K562 (cell line): Measurements from ENCODE around the gene APEX2. TPM values are rescaled to one million over a fixed set of nuclear protein-coding genes. Genes with fewer than 3 reads are reported as not detected.

Source experiments
- ATAC-seq: fragments of 200-7000 bp; cut with Tn5 transposase; 3 replicates; pipeline ENCODE4 v1.9.1; 2020; ENCODE audit warnings: moderate library complexity
- BruUV-seq: library from RNA; stranded (reverse); fragments of 400-500 nt; replicated peaks from 2 replicates; lab custom pipeline; 2021; lab: Mats Ljungman, UMichigan
- CTCF ChIA-PET: fragments of 300-600 bp; formaldehyde crosslinking; extraction: SDS; loops from one replicate; lab custom pipeline; 2021; ENCODE audit warnings: low intra/inter-chr PET ratio; lab: Yijun Ruan, JAX
- POLR2A ChIA-PET: fragments of 300-600, 350-650 bp; sonication (Branson Sonifier 250); formaldehyde crosslinking; extraction: SDS; loops from one replicate; lab custom pipeline; 2021; ENCODE audit warnings: antibody characterized with exemption, inconsistent platforms; lab: Yijun Ruan, JAX
- DNase-seq, 4 experiments: peaks; one replicate each; pipeline versions ENCODE4 v3.0.0 to v3.0.0-alpha.2; 2011 to 2018; ENCODE audit warnings: low spot score in 3 of 4, mixed read lengths in 3 of 4; ENCODE audit errors: extremely low read depth in 1 of 4
- FAIRE-seq: peaks from 2 replicates; lab custom pipeline; 2011; peaks lifted over from hg19 to GRCh38; lab: Jason Lieb, UNC
- H2AFZ ChIP-seq: 2 replicates; pipeline ENCODE4 v1.6.0; 2011; ENCODE audit warnings: low read depth, low read length, control low read depth, inconsistent platforms
- H3K27ac ChIP-seq: fragments of 200-600 bp; 3 replicates; pipeline ENCODE4 v1.8.0; 2011; ENCODE audit warnings: low read depth, mild to moderate bottlenecking, control low read depth, inconsistent platforms, low read length, moderate library complexity, mixed read lengths; ENCODE audit errors: extremely low read depth
- H3K27me3 ChIP-seq, 2 experiments: fragments of 300-600 bp in 1 of 2; 2 replicates in 1 of 2; 3 replicates in 1 of 2; pipeline versions ENCODE4 v1.6.0 to v1.8.0; 2011; ENCODE audit warnings: inconsistent platforms in 2 of 2, low read length in 2 of 2, mild to moderate bottlenecking in 1 of 2, mixed read lengths in 1 of 2, moderate library complexity in 1 of 2; ENCODE audit not compliant: control insufficient read depth in 2 of 2, insufficient read depth in 2 of 2
- H3K36me3 ChIP-seq: fragments of 300-600 bp; 3 replicates; pipeline ENCODE4 v1.8.0; 2011; ENCODE audit warnings: mild to moderate bottlenecking, low read length, inconsistent platforms; ENCODE audit not compliant: control insufficient read depth, insufficient read depth
- H3K4me1 ChIP-seq, 2 experiments: fragments of 200-600 bp in 1 of 2; replicated peaks in 1 of 2; 2 replicates in 1 of 2; 3 replicates in 1 of 2; pipeline versions ENCODE4 v1.5.1 to v1.8.0; 2011; ENCODE audit warnings: inconsistent platforms in 2 of 2, low read length in 2 of 2, mild to moderate bottlenecking in 1 of 2, mixed read lengths in 1 of 2, moderate library complexity in 1 of 2; ENCODE audit not compliant: control insufficient read depth in 2 of 2, insufficient read depth in 2 of 2
- H3K4me2 ChIP-seq: 2 replicates; pipeline ENCODE4 v1.6.1; 2011; ENCODE audit warnings: low read length, control low read depth, inconsistent platforms, mixed read lengths; ENCODE audit not compliant: insufficient read depth
- H3K4me3 ChIP-seq: fragments of 200-600 bp; sonication (generic), shearing (Covaris generic); 2 replicates; pipeline ENCODE4 v1.5.1; 2016; ENCODE audit warnings: control low read depth, inconsistent platforms
- H3K79me2 ChIP-seq: fragments of 200-600 bp; 3 replicates; pipeline ENCODE4 v1.8.0; 2011; ENCODE audit warnings: low read length, inconsistent platforms; ENCODE audit not compliant: control insufficient read depth, insufficient read depth
- H3K9ac ChIP-seq, 2 experiments: 2 replicates each; pipeline versions ENCODE4 v1.6.0 to v1.6.1; 2011; ENCODE audit warnings: low read depth in 2 of 2, low read length in 2 of 2, control low read depth in 1 of 2, inconsistent platforms in 1 of 2, mild to moderate bottlenecking in 1 of 2, mixed read lengths in 1 of 2; ENCODE audit not compliant: insufficient read depth in 1 of 2
- H3K9me1 ChIP-seq: one replicate; pipeline ENCODE4 v1.6.0; 2011; ENCODE audit warnings: inconsistent platforms, mild to moderate bottlenecking, low read length, moderate library complexity; ENCODE audit not compliant: control insufficient read depth, insufficient read depth
- H3K9me3 ChIP-seq: replicated peaks from 2 replicates; pipeline ENCODE4 v1.5.1; 2011; ENCODE audit warnings: low read depth, low read length, inconsistent platforms; ENCODE audit not compliant: control insufficient read depth, insufficient read depth
- H4K20me1 ChIP-seq: replicated peaks from 2 replicates; pipeline ENCODE4 v1.6.1; 2011; ENCODE audit warnings: low read length, inconsistent platforms, mixed read lengths; ENCODE audit not compliant: control insufficient read depth, insufficient read depth
- COPS2 ChIP-seq: fragments of 450-650 bp; conservative IDR thresholded peaks from 2 replicates; pipeline ENCODE4 v1.6.1; 2016; ENCODE audit warnings: mild to moderate bottlenecking, moderate library complexity
- FOXA1 ChIP-seq: fragments of 450-650 bp; IDR thresholded peaks from 2 replicates; pipeline ENCODE4 v1.6.1; 2016; ENCODE audit warnings: mild to moderate bottlenecking, borderline replicate concordance
- GABPB2 ChIP-seq: fragments of 250-450 bp; sonication (Bioruptor Pico); conservative IDR thresholded peaks from 2 replicates; pipeline ENCODE4 v1.5.1; 2021; ENCODE audit warnings: mild to moderate bottlenecking
- RB1 ChIP-seq: fragments of 450-650 bp; IDR thresholded peaks from 2 replicates; pipeline ENCODE4 v1.6.1; 2017; ENCODE audit warnings: low read depth, mild to moderate bottlenecking
- RNF2 ChIP-seq: sonication (generic); IDR thresholded peaks from 2 replicates; pipeline ENCODE4 v1.6.1; 2016
- ZNF354B ChIP-seq: fragments of 250-450 bp; sonication (Bioruptor Pico); IDR thresholded peaks from 2 replicates; pipeline ENCODE4 v1.4.0; 2020
- WGBS: fragments of 100-300 bp; shearing (Covaris generic); methylation state at CpG from one replicate; pipeline ENCODE4 v1.1.6; 2016; ENCODE audit warnings: low coverage, mixed read lengths; ENCODE audit not compliant: insufficient coverage; ENCODE audit errors: missing lambda C conversion rate; 5-methylcytosine and 5-hydroxymethylcytosine counted together
- in situ Hi-C: fragments of 300-500 bp; cut with MboI; formaldehyde crosslinking; loops from 4 replicates; pipeline ENCODE4 v1.15.0; 2018; ENCODE audit warnings: inconsistent platforms, mixed read lengths
- intact Hi-C: fragments of 100-400 bp; cut with micrococcal nuclease; formaldehyde crosslinking; loops from 2 replicates; pipeline ENCODE4 v1.14.2; 2022
- polyA plus RNA-seq, 8 experiments: library from polyadenylated mRNA; depleted of rRNA in 4 of 8; stranded (reverse) in 5 of 8; unstranded in 3 of 8; fragments of >200 nt; fragmentation: Nextera tagmentation in 2 of 8; fragmentation: Illumina TruSeq in 1 of 8; extraction: Ambion mirVana in 2 of 8; extraction: Trizol in 1 of 8; gene quantifications; 2 replicates each; pipeline versions ENCODE4 v1.2.1 to v1.2.3, GENCODE V29; 2011 to 2014; ENCODE audit warnings: inconsistent platforms in 1 of 8, missing spikeins in 1 of 8
- total RNA-seq, 7 experiments: library from RNA; depleted of rRNA in 6 of 7; stranded (reverse); fragments of >200 nt in 6 of 7; fragmentation: Illumina TruSeq in 2 of 7; extraction: Trizol in 2 of 7; gene quantifications; 2 replicates each; pipeline versions ENCODE4 v1.2.1 to v1.2.3, GENCODE V29; 2011 to 2021; ENCODE audit warnings: low replicate concordance in 1 of 7
- TF ChIP-seq, protein P1 (sequence below): fragments of 250-450 bp; sonication (Bioruptor Pico); IDR thresholded peaks from 2 replicates; pipeline ENCODE4 v1.8.0; 2021; ENCODE audit warnings: borderline replicate concordance, mild to moderate bottlenecking, moderate library complexity; ENCODE audit not compliant: poor library complexity, severe bottlenecking

The APEX2 gene
- total and polyA plus RNA-seq, 9 of the 15 experiments (the other 6 are each of a cell fraction or from before 2014, with no cell fraction given), result 9.4 to 34.2 (median 25.9) TPM

DNA sequence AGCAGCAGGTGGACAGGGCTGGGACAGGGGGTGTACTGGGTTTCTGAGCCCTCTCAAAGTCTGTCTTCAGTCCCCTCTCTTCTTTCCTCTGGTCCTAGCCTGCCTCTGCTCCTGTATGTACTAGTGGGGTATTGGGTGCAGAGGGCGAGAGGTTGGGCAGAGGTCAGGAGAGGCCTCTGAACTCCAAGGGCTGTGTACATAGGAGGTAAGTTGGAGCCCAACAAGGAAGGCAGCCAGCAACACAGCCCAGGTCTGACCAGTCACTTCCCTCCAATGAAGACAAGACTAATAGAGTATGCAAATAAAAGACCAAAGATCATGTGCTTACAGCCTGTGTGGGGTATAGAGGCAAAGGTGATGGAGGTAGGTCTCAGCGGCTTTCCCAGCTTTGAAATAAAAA is 6.1 kb upstream of the APEX2 start, which contains the start of gene PFKFB1:
PFKFB1 (minus strand) TSS at position 90 of the 400 bp plus-strand sequence. CDS start 181 bp downstream, outside the sequence.
- FAIRE-seq (no peak), ATAC-seq (no peak)
- WGBS, result 43% methylated on average over 1 of the region's 2 CpGs
- in situ Hi-C loops, result no loop called here
- intact Hi-C loops, result no loop called here
- Histone ChIP-seq H2AFZ (no peak within 1 kb of the TSS), H3K9me3 (no peaks in the 10 kb centered on the region), H3K9ac (no peak within 1 kb of the TSS), H3K4me3 (no peak within 1 kb of the TSS)
- no TSS peak for BruUV-seq
- CTCF ChIA-PET, result no interaction called here
- TF ChIP-seq GABPB2 (no peak), FOXA1 (no peak), RB1 (no peak), ZNF354B (CRISPR knock-in tag) (no peak), RNF2 (no peak), COPS2 (no peak)
- TF ChIP-seq, protein P1, sequence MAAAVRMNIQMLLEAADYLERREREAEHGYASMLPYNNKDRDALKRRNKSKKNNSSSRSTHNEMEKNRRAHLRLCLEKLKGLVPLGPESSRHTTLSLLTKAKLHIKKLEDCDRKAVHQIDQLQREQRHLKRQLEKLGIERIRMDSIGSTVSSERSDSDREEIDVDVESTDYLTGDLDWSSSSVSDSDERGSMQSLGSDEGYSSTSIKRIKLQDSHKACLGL, result no peak
- TF ChIP-seq, all 486 proteins: peak for 0
- Histone ChIP-seq H3K36me3 (no peaks in the 10 kb centered on the region), H4K20me1 (no peaks in the 10 kb centered on the region), H3K4me1 (peaks cover 0 to 23% of the 10 kb centered on the region in 2 experiments; a peak in 2 of 5 replicates), H3K79me2 (no peaks in the 10 kb centered on the region), H3K27me3 (0 out of 5 replicates have a peak, but pooled peaks cover 0 to 5% of the 10 kb centered on the region in 2 experiments), H3K27ac (no peak within 1 kb of the TSS), H3K4me2 (no peak within 1 kb of the TSS), H3K9me1 (no peaks in the 10 kb centered on the region)
- POLR2A ChIA-PET, result no interaction called here
- no peak for DNase-seq
